AG04450 (cell line): Measurements from ENCODE around the gene THUMPD1. TPM values are rescaled to one million over a fixed set of nuclear protein-coding genes. Genes with fewer than 3 reads are reported as not detected.

Experiments used
- CTCF ChIA-PET: fragments of 300-600, 350-600 bp; formaldehyde crosslinking; extraction: SDS; loops from one replicate; lab custom pipeline; 2022; ENCODE audit warnings: antibody characterized with exemption, inconsistent platforms; lab: Charles Lee
- POLR2A ChIA-PET: fragments of 350-600 bp; formaldehyde crosslinking; extraction: SDS; loops from one replicate; lab custom pipeline; 2021; ENCODE audit warnings: antibody characterized with exemption, inconsistent platforms; lab: Yijun Ruan, JAX
- DNase-seq: peaks from one replicate; pipeline ENCODE4 v3.0.0-alpha.2; 2011; ENCODE audit warnings: low read depth, low spot score
- H3K27ac ChIP-seq: one replicate; pipeline ENCODE4 v1.5.1; 2012; ENCODE audit warnings: low read depth, low read length, control low read depth
- H3K27me3 ChIP-seq: one replicate; pipeline ENCODE4 v1.6.0; 2012; ENCODE audit warnings: low read length; ENCODE audit not compliant: control insufficient read depth, insufficient read depth
- H3K4me3 ChIP-seq: 2 replicates; pipeline ENCODE4 v1.5.1; 2011; ENCODE audit warnings: mild to moderate bottlenecking, low read depth, low read length, control low read depth
- H3K9me3 ChIP-seq: 2 replicates; pipeline ENCODE4 v1.5.1; 2012; ENCODE audit warnings: low read length; ENCODE audit not compliant: control insufficient read depth, insufficient read depth
- polyA plus RNA-seq: library from polyadenylated mRNA; depleted of rRNA; stranded (reverse); fragments of >200 nt; gene quantifications from 2 replicates; pipeline ENCODE4 v1.2.3, GENCODE V29; 2011
- TF ChIP-seq, protein P1 (sequence below): IDR thresholded peaks from 2 replicates; pipeline ENCODE4 v1.5.1; 2011; ENCODE audit warnings: low read depth, low read length, control low read depth, inconsistent platforms

Gene THUMPD1
- polyA plus RNA-seq, 1 experiment: 26.8 TPM

DNA sequence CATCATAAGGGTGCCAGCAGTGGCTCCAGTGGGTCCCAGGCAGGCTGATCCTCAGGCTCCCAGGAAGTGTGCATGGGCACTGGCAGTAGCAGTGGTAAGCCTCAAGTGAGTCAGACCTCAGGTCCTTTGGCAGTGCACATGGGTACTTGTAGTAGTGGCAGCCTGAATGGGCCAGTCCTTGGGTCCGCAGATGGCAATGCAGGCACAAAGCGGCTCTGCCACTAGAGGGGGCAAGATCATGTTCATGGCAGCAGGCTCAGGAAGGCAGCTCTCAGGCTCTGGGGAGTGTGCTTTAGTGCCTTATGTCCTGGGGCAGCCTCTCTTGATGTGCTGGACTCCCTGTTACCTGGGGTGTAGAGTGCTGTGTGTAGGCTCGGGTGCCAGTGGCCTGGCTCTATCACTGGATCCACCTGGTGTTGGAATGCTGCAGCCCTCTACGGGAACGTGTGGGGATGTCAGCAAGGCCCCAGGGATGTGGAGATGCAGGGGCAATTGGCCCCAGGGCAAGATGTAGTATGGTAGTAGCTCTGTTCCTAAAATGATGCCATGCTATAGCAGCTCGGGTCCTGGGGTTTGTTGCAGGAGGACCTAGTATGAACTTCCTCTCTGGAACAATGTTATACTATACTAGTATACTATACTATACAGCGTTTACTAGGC, 33.2 kb upstream of the THUMPD1 start:
- Histone ChIP-seq H3K27me3 (no peaks in the 10 kb centered on the region), H3K4me3 (no peak overlapping the region), H3K27ac (no peak overlapping the region), H3K9me3 (no peaks in the 10 kb centered on the region)
- TF ChIP-seq, protein P1, sequence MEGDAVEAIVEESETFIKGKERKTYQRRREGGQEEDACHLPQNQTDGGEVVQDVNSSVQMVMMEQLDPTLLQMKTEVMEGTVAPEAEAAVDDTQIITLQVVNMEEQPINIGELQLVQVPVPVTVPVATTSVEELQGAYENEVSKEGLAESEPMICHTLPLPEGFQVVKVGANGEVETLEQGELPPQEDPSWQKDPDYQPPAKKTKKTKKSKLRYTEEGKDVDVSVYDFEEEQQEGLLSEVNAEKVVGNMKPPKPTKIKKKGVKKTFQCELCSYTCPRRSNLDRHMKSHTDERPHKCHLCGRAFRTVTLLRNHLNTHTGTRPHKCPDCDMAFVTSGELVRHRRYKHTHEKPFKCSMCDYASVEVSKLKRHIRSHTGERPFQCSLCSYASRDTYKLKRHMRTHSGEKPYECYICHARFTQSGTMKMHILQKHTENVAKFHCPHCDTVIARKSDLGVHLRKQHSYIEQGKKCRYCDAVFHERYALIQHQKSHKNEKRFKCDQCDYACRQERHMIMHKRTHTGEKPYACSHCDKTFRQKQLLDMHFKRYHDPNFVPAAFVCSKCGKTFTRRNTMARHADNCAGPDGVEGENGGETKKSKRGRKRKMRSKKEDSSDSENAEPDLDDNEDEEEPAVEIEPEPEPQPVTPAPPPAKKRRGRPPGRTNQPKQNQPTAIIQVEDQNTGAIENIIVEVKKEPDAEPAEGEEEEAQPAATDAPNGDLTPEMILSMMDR: peak; percentile 72
- peak; percentile 6 for DNase-seq
- CTCF ChIA-PET: interaction anchor here (0.6 to 2.6 kb wide), 10 partner anchors 8 to 866 kb away, joined by 3 to 19 read pairs (median 4); partner anchors contain the start of genes ACSM3 and THUMPD1
- POLR2A ChIA-PET: interaction anchor here (0.5 kb wide), 1 partner anchor 96 kb away, joined by 3 read pairs; no protein-coding TSS in a partner anchor

DNA sequence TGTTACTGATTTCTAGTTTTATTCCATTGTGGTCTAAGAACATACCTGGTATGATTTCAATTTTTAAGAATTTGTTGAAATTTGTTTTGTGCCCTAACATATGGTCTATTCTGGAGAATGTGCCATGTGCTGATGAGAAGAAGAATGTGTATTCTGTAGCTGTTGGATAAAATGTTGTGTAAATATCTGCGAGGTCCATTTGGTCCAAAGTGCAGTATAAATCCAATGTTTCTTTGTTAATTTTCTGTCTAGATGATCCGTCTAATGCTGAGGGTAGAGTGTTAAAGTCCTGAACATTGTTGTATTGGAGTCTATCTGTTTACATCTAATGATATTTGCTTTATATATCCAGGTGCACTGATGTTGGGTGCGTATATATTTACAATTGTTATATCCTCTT, 32.1 kb upstream of the THUMPD1 start:
- H3K27ac ChIP-seq: no peak overlapping the region
- POLR2A ChIA-PET: no interaction called here
- H3K4me3 ChIP-seq: no peak overlapping the region
- CTCF ChIA-PET: interaction anchor here (0.6 to 2.6 kb wide), 4 partner anchors 9 to 186 kb away, joined by 3 to 19 read pairs (median 5); partner anchors contain the start of gene ACSM3
- peaks cover 3% of the 10 kb centered on the region for H3K27me3 ChIP-seq
- no peaks in the 10 kb centered on the region for H3K9me3 ChIP-seq
- DNase-seq: no peak
- TF ChIP-seq, protein P1: no peak

DNA sequence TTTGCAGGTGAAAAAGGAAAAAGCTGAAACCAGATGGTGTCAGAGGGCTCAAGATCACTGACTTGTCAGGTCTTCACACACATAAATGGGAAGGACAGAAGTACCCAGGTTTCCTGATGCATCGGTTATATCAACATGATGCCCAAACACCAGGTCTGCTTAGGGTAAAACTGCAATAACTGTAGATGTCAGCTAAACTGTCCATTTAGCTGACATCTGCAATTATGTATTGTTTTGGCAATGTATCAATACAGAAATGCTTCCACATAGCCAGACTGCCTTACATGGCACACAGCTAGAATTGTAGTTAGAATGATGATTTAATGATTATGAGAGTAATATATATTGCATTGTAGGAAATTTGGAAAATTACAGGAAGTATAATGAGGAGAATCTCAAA, 27.2 kb upstream of the THUMPD1 start:
- Histone ChIP-seq H3K4me3 (no peak overlapping the region), H3K27me3 (peaks cover 3% of the 10 kb centered on the region), H3K9me3 (no peaks in the 10 kb centered on the region), H3K27ac (no peak overlapping the region)
- POLR2A ChIA-PET: no interaction called here
- TF ChIP-seq, protein P1: no peak
- DNase-seq: no peak
- CTCF ChIA-PET: no interaction called here

DNA sequence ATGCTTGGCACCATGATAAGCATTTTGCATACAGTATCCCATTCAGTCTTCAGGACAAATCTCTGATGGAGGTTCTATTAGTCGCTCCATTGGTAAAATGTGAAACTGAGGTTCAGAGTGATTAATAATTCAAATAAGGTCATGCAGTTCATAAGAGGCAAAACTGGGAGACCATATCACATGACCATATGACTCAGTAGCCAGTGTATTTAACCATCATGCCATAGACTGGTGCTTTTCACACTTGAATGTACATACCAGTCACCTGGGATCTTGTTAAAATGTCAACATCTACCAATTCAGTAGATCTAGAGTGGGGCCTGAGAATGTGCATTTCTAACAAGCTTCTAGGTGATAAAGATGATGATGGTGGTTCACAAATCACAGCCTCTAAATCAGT, 26.5 kb upstream of the THUMPD1 start:
- CTCF ChIA-PET: no interaction called here
- Histone ChIP-seq H3K4me3 (no peak overlapping the region), H3K9me3 (no peaks in the 10 kb centered on the region), H3K27me3 (peaks cover 3% of the 10 kb centered on the region), H3K27ac (no peak overlapping the region)
- TF ChIP-seq, protein P1: no peak
- POLR2A ChIA-PET: no interaction called here
- DNase-seq: no peak

DNA sequence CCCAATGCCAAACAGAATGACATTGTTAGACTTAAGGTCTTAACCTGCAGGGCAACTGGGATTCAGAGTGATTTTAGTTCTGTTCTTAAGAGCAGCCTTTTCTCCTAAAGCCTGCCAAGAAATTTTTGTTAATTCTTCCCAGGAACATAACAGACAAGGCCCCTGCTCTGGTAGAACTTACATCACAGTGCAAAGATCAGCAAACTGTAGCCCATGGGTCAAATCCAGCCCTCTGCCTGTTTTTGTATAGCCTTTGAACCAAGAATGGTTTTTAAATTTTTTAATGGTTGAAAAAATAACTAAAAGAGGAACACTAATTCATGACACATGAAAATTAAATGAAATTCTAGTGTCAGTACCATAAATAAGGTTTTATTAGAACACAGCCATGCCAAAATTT, 26.0 kb upstream of the THUMPD1 start:
- H3K4me3 ChIP-seq: no peak overlapping the region
- DNase-seq: no peak
- TF ChIP-seq, protein P1: no peak
- H3K9me3 ChIP-seq: no peaks in the 10 kb centered on the region
- CTCF ChIA-PET: no interaction called here
- H3K27me3 ChIP-seq: peaks cover 3% of the 10 kb centered on the region
- POLR2A ChIA-PET: no interaction called here
- H3K27ac ChIP-seq: no peak overlapping the region
